HG03097 (cell line): Measurements from ENCODE around the gene KIR3DL3.
"Not testable (repeated sequence)": the region's sequence is repeated elsewhere in the genome, so short reads cannot be mapped to it uniquely, and the experiment has no call there.

Experiments
- ATAC-seq: cut with Tn5 transposase; IDR thresholded peaks from one replicate; pipeline ENCODE4 v1.9.1; 2021; ENCODE audit not compliant: unreplicated experiment, low FRiP score

The KIR3DL3 gene

GRCh38 chr19:54729416-54730188, 5.4 kb downstream of the KIR3DL3 start:
- ATAC-seq, result no peak

- no peak for ATAC-seq
Observed at GRCh38 chr19:54731191-54731590, 6.9 kb downstream of the KIR3DL3 start.

DNA sequence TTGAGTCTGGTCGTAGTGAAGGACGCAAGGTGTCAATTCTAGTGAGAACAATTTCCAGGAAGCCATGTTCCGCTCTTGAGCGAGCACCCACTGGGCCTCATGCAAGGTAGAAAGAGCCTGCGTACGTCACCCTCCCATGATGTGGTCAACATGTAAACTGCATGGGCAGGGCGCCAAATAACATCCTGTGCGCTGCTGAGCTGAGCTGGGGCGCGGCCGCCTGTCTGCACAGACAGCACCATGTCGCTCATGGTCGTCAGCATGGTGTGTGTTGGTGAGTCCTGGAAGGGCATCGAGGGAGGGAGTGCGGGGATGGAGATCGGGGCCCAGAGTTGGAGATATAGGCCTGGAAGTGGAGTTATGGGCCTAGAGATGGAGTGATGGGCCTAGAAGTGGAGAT, 14.1 kb downstream of the KIR3DL3 start, which contains the start of gene KIR2DL3:
Gene KIR2DL3, plus strand, starts transcription at position 208 of the 400 bp plus-strand sequence. Its CDS starts 33 bp downstream, at position 241.
- ATAC-seq, result not testable (repeated sequence)

DNA sequence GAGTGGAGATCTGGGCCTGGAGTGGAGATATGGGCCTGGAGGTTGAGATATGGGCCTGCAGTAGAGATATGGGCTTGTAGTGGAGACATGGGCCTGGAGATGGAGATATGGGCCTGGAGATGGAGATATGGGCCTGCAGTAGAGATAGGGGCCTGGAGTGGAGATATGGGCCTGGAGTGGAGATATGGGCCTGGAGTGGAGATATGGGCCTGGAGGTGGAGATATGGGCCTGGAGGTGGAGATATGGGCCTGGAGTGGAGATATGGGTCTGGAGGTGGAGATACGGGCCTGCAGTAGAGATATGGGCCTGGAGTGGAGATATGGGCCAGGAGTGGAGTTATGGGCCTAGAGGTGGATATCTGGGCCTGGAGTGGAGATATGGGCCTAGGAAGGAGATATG, 14.5 kb downstream of the KIR3DL3 start:
- no peak for ATAC-seq

DNA sequence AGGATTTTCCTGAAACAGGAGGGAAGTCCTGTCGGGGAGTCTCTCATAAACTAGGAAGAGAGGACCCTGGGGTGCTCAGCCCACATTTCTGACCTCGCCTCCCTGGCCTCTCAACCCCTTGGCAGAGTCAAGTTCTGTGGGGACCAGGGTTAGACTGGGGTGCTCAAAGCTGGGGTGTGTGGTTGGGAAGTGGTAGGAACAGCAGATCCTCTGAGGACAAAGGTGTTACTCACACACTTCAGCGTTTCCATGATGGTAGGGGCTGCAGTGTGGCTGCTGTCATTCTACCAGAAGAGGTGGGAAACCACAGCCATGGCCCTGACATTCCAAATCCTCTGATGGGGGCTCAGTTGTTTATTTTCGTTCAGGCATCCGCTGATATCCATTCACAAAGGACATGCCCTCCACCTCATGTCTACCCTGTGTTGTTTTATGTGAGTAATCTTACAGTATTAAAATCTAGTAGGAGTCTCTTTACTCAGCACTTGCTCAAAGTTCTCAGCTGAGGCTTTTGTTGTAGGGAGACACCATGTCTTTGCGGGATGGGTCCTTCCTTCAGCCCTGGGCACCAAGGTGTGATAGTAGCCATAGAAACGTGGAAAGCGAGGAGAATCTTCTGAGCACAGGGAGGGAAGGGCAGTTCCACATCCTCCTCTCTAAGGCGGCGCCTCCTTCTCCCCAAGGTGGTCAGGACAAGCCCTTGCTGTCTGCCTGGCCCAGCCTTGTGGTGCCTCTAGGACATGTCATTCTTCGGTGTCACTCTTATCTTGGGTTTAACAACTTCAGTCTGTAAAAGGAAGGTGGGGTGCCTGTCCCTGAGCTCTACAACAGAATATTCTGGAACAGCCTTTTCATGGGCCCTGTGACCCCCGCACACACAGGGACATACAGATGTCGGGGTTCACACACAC, 15.6 kb downstream of the KIR3DL3 start:
- ATAC-seq, result no peak

DNA sequence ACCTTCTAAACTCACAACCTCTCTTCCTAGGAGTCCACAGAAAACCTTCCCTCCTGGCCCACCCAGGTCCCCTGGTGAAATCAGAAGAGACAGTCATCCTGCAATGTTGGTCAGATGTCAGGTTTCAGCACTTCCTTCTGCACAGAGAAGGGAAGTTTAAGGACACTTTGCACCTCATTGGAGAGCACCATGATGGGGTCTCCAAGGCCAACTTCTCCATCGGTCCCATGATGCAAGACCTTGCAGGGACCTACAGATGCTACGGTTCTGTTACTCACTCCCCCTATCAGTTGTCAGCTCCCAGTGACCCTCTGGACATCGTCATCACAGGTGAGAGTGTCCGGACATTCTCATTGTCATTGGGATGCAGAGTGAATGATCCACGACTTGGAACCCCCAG, 17.7 kb downstream of the KIR3DL3 start:
- ATAC-seq, result not testable (repeated sequence)

DNA sequence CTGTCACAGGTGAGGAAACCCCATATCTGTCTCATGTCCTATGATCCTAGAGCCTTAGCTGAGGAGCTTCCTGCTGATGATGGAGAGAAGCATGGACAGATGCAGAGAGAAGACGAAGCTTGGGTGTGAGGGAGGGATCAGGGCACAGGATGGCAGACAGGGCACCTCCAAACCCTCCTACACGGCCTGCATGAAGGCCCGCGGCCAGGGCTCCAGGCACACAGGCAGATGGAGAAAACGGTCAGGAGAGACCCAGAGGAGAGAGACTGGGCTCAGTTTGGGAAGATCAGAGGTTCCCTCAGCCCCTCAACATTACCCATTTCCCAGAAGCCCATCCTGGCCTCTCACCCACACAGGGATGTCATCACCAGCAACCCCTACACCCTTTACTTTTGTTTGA, 19.8 kb downstream of the KIR3DL3 start:
- not testable (repeated sequence) for ATAC-seq

DNA sequence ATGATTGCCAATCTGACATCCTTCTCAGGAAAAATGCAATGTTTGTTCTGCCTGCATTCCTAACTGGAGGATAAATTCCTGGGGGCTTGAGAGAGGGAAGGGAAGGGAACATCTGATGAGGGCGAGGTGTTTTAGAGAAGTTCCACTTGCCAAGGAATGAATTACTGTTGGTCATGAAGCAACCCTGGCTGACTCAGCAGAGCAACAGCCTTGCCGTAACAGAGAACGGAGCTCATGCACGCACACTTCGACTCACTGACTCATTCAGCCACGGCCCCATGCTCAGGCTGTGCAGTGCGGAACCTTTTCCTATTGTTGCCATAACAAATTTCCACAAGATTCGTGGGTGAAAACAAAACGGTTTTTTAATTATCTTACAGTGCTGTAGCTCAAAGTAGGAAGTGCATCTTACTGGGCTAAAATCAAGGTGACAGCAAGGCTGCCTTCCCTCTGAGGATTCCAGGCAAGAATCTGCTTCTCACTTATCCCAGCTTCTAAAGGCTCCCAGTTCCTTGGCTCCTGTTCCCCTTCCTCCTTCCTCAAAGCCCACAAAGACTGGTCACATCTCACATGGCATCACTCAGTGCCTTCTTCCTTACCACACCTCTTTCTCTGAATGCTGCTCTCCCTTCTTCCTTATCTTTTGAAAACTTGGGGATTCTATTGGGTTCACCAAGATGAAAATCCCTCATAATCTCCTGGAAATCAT, 23.5 kb downstream of the KIR3DL3 start:
- ATAC-seq, result not testable (repeated sequence)

DNA sequence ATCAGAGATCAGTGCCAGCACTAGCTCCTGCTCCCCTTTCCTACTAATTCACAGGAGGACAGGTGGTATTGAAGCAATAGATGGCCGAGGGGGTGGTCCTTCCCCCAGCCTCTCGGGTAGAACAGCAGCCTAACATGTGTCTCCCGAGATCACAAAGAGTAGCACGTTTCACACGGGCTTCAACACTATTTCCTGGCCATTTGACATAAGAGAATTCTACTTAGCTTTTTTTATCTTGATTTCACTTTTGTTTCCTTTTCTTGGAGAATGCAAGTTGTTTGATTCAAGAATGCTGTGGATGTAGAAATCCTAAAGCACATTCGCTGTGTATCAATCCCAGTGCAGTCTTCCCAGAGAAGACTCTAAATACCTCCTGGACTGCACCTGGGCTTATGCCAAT, 26.0 kb downstream of the KIR3DL3 start:
- not testable (repeated sequence) for ATAC-seq

GRCh38 chr19:54756204-54757110, 32.2 kb downstream of the KIR3DL3 start:
- ATAC-seq, result not testable (repeated sequence)

DNA sequence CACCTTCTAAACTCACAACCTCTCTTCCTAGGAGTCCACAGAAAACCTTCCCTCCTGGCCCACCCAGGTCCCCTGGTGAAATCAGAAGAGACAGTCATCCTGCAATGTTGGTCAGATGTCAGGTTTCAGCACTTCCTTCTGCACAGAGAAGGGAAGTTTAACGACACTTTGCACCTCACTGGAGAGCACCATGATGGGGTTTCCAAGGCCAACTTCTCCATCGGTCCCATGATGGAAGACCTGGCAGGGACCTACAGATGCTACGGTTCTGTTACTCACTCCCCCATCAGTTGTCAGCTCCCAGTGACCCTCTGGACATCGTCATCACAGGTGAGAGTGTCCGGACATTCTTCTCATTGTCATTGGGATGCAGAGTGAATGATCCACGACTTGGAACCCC, 34.3 kb downstream of the KIR3DL3 start:
- not testable (repeated sequence) for ATAC-seq

DNA sequence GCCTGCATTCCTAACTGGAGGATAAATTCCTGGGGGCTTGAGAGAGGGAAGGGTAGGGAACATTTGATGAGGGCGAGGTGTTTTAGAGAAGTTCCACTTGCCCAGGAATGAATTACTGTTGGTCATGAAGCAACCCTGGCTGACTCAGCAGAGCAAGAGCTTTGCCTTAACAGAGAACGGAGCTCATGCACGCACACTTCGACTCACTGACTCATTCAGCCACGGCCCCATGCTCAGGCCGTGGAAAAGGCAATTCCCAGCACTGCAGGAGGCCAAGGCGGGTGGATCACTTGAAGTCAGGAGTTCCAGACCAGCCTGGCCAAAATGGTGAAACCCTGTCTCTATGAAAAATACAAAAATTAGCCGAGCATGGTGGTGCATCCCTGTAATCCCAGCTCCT, 40.0 kb downstream of the KIR3DL3 start:
- ATAC-seq, result not testable (repeated sequence)

DNA sequence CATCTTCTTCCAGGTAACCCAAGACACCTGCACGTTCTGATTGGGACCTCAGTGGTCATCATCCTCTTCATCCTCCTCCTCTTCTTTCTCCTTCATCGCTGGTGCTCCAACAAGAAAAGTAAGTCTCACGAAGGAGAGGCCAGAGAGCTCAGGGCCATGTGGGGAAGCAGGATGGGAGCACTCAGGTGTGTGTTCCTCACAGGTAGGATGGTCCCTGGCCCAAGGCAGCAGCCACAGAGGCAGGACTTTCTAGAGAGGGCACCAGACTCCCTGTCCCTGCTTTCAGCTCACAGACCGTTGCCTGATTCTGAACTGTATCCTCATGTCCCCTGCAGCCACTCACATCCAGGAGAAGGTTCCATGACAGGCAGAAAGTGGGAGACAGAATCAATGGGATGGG, 42.2 kb downstream of the KIR3DL3 start:
- ATAC-seq, result not testable (repeated sequence)

- not testable (repeated sequence) for ATAC-seq
Observed at GRCh38 chr19:54769646-54770045, 45.4 kb downstream of the KIR3DL3 start, which contains the start of gene KIR2DL1. Gene KIR2DL1, plus strand, starts transcription at chr19:54769793. Its CDS starts 58 bp downstream, at chr19:54769851.

- not testable (repeated sequence) for ATAC-seq
Observed at GRCh38 chr19:54770511-54770910, 46.3 kb downstream of the KIR3DL3 start.

DNA sequence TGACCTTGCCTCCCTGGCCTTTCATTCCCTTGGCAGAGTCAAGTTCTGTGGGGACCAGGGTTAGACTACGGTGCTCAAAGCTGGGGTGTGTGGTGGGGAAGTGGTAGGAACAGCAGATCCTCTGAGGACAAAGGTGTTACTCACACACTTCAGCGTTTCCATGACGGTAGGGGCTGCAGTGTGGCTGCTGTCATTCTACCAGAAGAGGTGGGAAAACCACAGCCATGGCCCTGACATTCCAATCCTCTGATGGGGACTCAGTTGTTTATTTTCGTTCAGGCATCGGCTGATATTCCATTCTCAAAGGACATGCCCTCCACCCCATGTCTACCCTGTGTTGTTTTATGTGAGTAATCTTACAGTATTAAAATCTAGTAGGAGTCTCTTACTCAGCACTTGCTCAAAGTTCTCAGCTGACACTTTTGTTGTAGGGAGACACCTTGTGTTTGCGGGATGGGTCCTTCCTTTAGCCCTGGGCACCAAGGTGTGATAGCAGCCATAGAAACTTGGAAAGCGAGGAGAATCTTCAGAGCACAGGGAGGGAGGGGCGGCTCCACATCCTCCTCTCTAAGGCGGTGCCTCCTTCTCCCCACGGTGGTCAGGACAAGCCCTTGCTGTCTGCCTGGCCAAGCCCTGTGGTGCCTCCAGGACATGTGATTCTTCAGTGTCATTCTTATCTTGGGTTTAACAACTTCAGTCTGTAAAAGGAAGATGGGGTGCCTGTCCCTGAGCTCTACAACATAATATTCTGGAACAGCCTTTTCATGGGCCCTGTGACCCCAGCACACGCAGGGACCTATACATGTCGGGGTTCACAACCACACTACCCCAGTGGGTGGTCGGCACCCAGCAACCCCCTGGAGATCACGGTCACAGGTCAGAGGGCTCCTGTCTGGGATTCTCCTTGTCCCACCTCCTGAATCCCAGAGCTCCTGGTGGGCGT, 47.0 kb downstream of the KIR3DL3 start:
- ATAC-seq, result not testable (repeated sequence)

GRCh38 chr19:54772666-54773065, 48.4 kb downstream of the KIR3DL3 start:
- not testable (repeated sequence) for ATAC-seq

DNA sequence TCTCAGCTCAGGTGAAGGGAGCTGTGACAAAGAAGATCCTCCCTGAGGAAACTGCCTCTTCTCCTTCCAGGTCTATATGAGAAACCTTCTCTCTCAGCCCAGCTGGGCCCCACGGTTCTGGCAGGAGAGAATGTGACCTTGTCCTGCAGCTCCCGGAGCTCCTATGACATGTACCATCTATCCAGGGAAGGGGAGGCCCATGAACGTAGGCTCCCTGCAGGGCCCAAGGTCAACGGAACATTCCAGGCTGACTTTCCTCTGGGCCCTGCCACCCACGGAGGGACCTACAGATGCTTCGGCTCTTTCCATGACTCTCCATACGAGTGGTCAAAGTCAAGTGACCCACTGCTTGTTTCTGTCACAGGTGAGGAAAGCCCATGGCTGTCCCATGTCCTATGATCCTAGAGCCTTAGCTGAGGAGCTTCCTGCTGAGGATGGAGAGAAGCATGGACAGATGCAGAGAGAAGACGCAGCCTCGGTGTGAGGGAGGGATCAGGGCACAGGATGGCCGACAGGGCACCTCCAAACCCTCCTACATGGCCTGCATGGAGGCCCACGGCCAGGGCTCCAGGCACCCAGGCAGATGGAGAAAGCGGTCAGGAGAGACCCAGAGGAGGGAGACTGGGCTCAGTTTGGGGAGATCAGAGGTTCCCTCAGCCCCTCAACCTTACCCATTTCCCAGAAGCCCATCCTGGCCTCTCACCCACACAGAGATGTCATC, 51.0 kb downstream of the KIR3DL3 start:
- not testable (repeated sequence) for ATAC-seq
